Trophoblast cell (in vitro differentiated cells and primary cell): Measurements from ENCODE around the gene ANKAR.

Experiments
- DNase-seq, 2 donors: peaks; one replicate each; pipeline ENCODE4 v3.0.0-alpha.2; 2016
- H2AFZ ChIP-seq: 2 replicates; pipeline ENCODE4 v1.6.1; 2013; ENCODE audit warnings: low read length, moderate library complexity, mild to moderate bottlenecking; ENCODE audit not compliant: insufficient read depth, poor library complexity
- H2AK5ac ChIP-seq: 2 replicates; pipeline ENCODE4 v1.6.1; 2013; ENCODE audit warnings: mild to moderate bottlenecking, low read length
- H2BK120ac ChIP-seq: 2 replicates; pipeline ENCODE4 v1.6.1; 2013; ENCODE audit warnings: low read length, mild to moderate bottlenecking, moderate library complexity; ENCODE audit not compliant: insufficient read depth, poor library complexity
- H2BK12ac ChIP-seq: 2 replicates; pipeline ENCODE4 v1.6.1; 2013; ENCODE audit warnings: mild to moderate bottlenecking, low read length, moderate library complexity
- H2BK5ac ChIP-seq: 2 replicates; pipeline ENCODE4 v1.6.1; 2013; ENCODE audit warnings: low read length, low read depth, moderate library complexity, mild to moderate bottlenecking; ENCODE audit not compliant: poor library complexity
- H3K14ac ChIP-seq: 2 replicates; pipeline ENCODE4 v1.6.1; 2013; ENCODE audit warnings: mild to moderate bottlenecking, low read length
- H3K18ac ChIP-seq: 2 replicates; pipeline ENCODE4 v1.6.1; 2013; ENCODE audit warnings: mild to moderate bottlenecking, low read length
- H3K23ac ChIP-seq: 2 replicates; pipeline ENCODE4 v1.6.1; 2013; ENCODE audit warnings: low read length
- H3K27ac ChIP-seq: 2 replicates; pipeline ENCODE4 v1.5.1; 2013; ENCODE audit warnings: low read depth, mild to moderate bottlenecking, inconsistent platforms, low read length, moderate library complexity
- H3K27me3 ChIP-seq: 2 replicates; pipeline ENCODE4 v1.6.1; 2013; ENCODE audit warnings: inconsistent platforms, mild to moderate bottlenecking, low read length, moderate library complexity; ENCODE audit not compliant: insufficient read depth
- H3K36me3 ChIP-seq, 2 experiments: 1 replicate in 1 of 2; 2 replicates in 1 of 2; pipeline ENCODE4 v1.6.1; 2013; ENCODE audit warnings: low read length in 2 of 2, mild to moderate bottlenecking in 2 of 2, moderate library complexity in 1 of 2; ENCODE audit not compliant: insufficient read depth in 2 of 2, control insufficient read depth in 1 of 2
- H3K4ac ChIP-seq: 2 replicates; pipeline ENCODE4 v1.6.1; 2013; ENCODE audit warnings: low read depth, mild to moderate bottlenecking, low read length, moderate library complexity
- H3K4me1 ChIP-seq, 2 experiments: 1 replicate in 1 of 2; 2 replicates in 1 of 2; pipeline ENCODE4 v1.6.1; 2013; ENCODE audit warnings: low read length in 2 of 2, mild to moderate bottlenecking in 2 of 2, moderate library complexity in 1 of 2; ENCODE audit not compliant: insufficient read depth in 2 of 2, control insufficient read depth in 1 of 2
- H3K4me2 ChIP-seq: 2 replicates; pipeline ENCODE4 v1.6.1; 2013; ENCODE audit warnings: inconsistent platforms, mild to moderate bottlenecking, low read length, moderate library complexity
- H3K4me3 ChIP-seq: 2 replicates; pipeline ENCODE4 v1.5.1; 2013; ENCODE audit warnings: mild to moderate bottlenecking, low read depth, low read length, inconsistent platforms
- H3K79me1 ChIP-seq: one replicate; pipeline ENCODE4 v1.6.1; 2013; ENCODE audit warnings: low read length
- H3K79me2 ChIP-seq: 2 replicates; pipeline ENCODE4 v1.6.1; 2013; ENCODE audit warnings: low read length, mild to moderate bottlenecking; ENCODE audit not compliant: control insufficient read depth, insufficient read depth, poor library complexity
- H3K9ac ChIP-seq: 2 replicates; pipeline ENCODE4 v1.6.1; 2013; ENCODE audit warnings: mild to moderate bottlenecking, low read length
- H3K9me3 ChIP-seq: 2 replicates; pipeline ENCODE4 v1.6.1; 2013; ENCODE audit warnings: low read depth, mild to moderate bottlenecking, control low read depth, inconsistent platforms, low read length; ENCODE audit not compliant: insufficient read depth
- H4K12ac ChIP-seq: 2 replicates; pipeline ENCODE4 v1.6.1; 2013; ENCODE audit warnings: low read depth, mild to moderate bottlenecking, low read length, moderate library complexity
- H4K8ac ChIP-seq: 2 replicates; pipeline ENCODE4 v1.6.1; 2013; ENCODE audit warnings: low read depth, mild to moderate bottlenecking, low read length, moderate library complexity
- H4K91ac ChIP-seq: one replicate; pipeline ENCODE4 v1.6.1; 2013; ENCODE audit warnings: low read depth, mild to moderate bottlenecking, low read length, moderate library complexity
- WGBS: extraction: QIAGEN DNeasy Blood & Tissue Kit; methylation state at CpG from one replicate; pipeline ENCODE4 v1.1.7; 2013; ENCODE audit warnings: missing lambda C conversion rate; ENCODE audit not compliant: insufficient read length, insufficient coverage; ENCODE audit errors: extremely low coverage; 5-methylcytosine and 5-hydroxymethylcytosine counted together

Gene ANKAR

GRCh38 chr2:189719571-189719970 is 45.1 kb downstream of the ANKAR start:
- Histone ChIP-seq H2BK12ac (no peak overlapping the region), H4K12ac (no peak overlapping the region), H2AFZ (no peak overlapping the region), H3K4me3 (no peak overlapping the region), H3K4ac (no peak overlapping the region), H4K91ac (no peak overlapping the region), H4K8ac (no peak overlapping the region), H3K4me2 (no peak overlapping the region), H3K18ac (no peak overlapping the region), H3K27me3 (no peaks in the 10 kb centered on the region), H3K9me3 (no peaks in the 10 kb centered on the region), H2AK5ac (no peak overlapping the region), H3K23ac (no peak overlapping the region), H3K79me1 (no peaks in the 10 kb centered on the region), H3K36me3 (no peaks in the 10 kb centered on the region), H2BK120ac (no peak overlapping the region), H3K9ac (no peak overlapping the region), H3K4me1 (no peaks in the 10 kb centered on the region), H2BK5ac (no peak overlapping the region), H3K27ac (no peak overlapping the region), H3K79me2 (no peaks in the 10 kb centered on the region), H3K14ac (no peak overlapping the region)
- WGBS: no CpG with 5 or more reads among the region's 4 CpGs
- DNase-seq: no peak

GRCh38 chr2:189723192-189723591 is 48.7 kb downstream of the ANKAR start:
- Histone ChIP-seq H3K4ac (no peak overlapping the region), H2BK12ac (no peak overlapping the region), H3K18ac (no peak overlapping the region), H2AFZ (no peak overlapping the region), H3K79me1 (no peaks in the 10 kb centered on the region), H2AK5ac (no peak overlapping the region), H3K4me1 (no peaks in the 10 kb centered on the region), H3K9me3 (no peaks in the 10 kb centered on the region), H4K8ac (no peak overlapping the region), H3K36me3 (no peaks in the 10 kb centered on the region), H2BK5ac (no peak overlapping the region), H3K27ac (no peak overlapping the region), H3K9ac (no peak overlapping the region), H3K4me2 (no peak overlapping the region), H4K12ac (no peak overlapping the region), H2BK120ac (no peak overlapping the region), H3K23ac (no peak overlapping the region), H4K91ac (no peak overlapping the region), H3K4me3 (no peak overlapping the region), H3K79me2 (no peaks in the 10 kb centered on the region), H3K27me3 (no peaks in the 10 kb centered on the region), H3K14ac (no peak overlapping the region)
- DNase-seq: no peak
